GM21528 (cell line): ENCODE results near the gene SKI.
"Not testable (repeated sequence)": the region's sequence is repeated elsewhere in the genome, so short reads cannot be mapped to it uniquely, and the experiment has no call there.

Source experiments
- ATAC-seq: cut with Tn5 transposase; IDR thresholded peaks from one replicate; pipeline ENCODE4 v1.9.1; 2021; ENCODE audit warnings: mild to moderate bottlenecking, moderate library complexity; ENCODE audit not compliant: unreplicated experiment, low FRiP score

The SKI gene

GRCh38 chr1:2315674-2316450 lies 87.7 kb downstream of the SKI start:
- ATAC-seq, result no peak

GRCh38 chr1:2316451-2316961 lies 88.4 kb downstream of the SKI start:
- no peak for ATAC-seq

- ATAC-seq, result no peak
These were observed 89.3 kb downstream of the SKI start for GRCh38 chr1:2317230-2318065.

GRCh38 chr1:2318314-2319278 lies 90.5 kb downstream of the SKI start:
- no peak for ATAC-seq

- no peak for ATAC-seq
These were observed 91.2 kb downstream of the SKI start for GRCh38 chr1:2319291-2319690.

- no peak for ATAC-seq
These were observed 91.9 kb downstream of the SKI start for GRCh38 chr1:2320006-2320405.

GRCh38 chr1:2320760-2321667 lies 92.9 kb downstream of the SKI start:
- no peak for ATAC-seq

GRCh38 chr1:2322065-2322571 lies 94.0 kb downstream of the SKI start:
- ATAC-seq, result no peak

- no peak for ATAC-seq
These were observed 94.6 kb downstream of the SKI start for GRCh38 chr1:2322581-2323211.

GRCh38 chr1:2323451-2323974 lies 95.4 kb downstream of the SKI start:
- no peak for ATAC-seq

GRCh38 chr1:2324553-2325366 lies 96.6 kb downstream of the SKI start:
- no peak for ATAC-seq

- no peak for ATAC-seq
These were observed 98.4 kb downstream of the SKI start for GRCh38 chr1:2326524-2326923.

- ATAC-seq, result not testable (repeated sequence)
These were observed 99.0 kb downstream of the SKI start for GRCh38 chr1:2327162-2327561.

- ATAC-seq, result no peak
These were observed 99.7 kb downstream of the SKI start for GRCh38 chr1:2327841-2328240.

GRCh38 chr1:2328676-2329455 lies 100.7 kb downstream of the SKI start:
- ATAC-seq, result no peak

- ATAC-seq, result no peak
These were observed 101.9 kb downstream of the SKI start for GRCh38 chr1:2330035-2330434.
